HG03442 (cell line): ENCODE data around the gene CRB1.

Experiments
- ATAC-seq: cut with Tn5 transposase; IDR thresholded peaks from one replicate; pipeline ENCODE4 v1.9.1; 2021; ENCODE audit warnings: mild to moderate bottlenecking, moderate library complexity; ENCODE audit not compliant: unreplicated experiment

Gene CRB1

DNA sequence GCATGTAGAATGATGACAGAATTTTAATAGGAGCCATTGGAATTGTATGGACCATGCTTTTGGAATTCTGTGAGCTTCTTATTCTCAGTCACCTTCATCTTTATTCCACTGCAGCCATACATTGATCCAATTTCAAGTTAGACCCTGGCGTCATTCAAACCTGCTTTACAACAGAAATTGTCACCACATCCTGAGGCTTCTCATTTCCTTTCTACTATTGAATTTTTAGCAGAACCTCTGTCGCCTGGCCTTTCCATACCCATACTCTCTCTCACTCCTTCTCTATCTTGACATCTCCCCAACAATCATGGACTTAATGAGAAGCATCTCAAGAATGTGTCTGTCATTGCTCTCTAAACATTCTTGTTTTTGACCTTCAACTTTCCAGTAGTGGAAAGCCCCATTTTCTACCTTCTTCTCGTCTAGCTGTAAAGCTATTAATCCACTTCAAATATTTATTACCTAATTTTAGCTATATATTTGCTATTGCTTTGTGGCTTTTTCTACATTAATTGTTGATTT is 74.1 kb downstream of the CRB1 start:
- no peak for ATAC-seq

DNA sequence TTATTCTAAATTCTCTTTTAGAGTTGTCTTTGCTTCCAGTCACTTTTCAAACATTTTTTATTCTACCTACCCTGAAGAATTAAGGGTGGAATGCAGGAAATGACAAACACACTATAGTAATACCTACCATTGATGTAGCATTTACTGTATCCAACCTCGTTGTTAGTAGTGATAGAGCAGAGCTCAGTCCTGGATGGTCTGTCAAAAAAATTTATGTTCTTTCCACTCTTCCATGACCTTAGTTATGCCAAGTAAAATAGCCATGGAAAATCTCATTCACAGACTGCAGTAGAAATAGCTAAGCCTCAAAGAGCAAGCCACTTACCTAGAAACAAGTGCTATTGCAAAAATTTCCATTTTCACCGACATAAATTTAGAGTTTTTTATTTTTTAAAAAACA is 74.6 kb downstream of the CRB1 start:
- no peak for ATAC-seq

DNA sequence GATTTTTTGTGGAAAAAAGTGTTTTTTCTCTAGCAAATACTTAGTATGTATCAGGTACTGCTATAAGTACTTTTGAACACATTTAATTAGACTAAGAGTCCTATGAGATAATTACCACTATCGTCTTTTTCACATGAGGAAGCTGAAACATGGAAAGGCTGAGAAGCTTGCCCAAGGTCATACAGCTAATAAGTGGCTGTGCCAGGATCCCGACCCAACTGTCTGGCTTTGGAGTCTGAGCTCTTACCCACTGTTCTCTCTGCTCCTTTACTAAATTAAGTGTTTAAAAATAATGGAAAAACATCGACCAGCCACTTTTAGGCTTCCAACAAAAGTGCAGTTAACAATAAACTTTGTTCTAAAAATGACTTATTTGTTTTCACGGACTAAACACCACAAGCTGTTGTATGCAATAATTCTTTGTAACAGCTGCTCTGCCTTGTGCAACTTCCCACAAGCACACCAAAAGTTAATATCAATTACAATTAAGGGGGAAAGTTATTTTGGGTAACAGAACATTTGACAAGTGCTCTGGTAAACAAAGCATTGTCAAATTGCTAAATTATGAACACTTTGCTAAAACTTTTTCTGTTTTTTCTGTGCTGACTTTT is 75.7 kb downstream of the CRB1 start:
- ATAC-seq: no peak

DNA sequence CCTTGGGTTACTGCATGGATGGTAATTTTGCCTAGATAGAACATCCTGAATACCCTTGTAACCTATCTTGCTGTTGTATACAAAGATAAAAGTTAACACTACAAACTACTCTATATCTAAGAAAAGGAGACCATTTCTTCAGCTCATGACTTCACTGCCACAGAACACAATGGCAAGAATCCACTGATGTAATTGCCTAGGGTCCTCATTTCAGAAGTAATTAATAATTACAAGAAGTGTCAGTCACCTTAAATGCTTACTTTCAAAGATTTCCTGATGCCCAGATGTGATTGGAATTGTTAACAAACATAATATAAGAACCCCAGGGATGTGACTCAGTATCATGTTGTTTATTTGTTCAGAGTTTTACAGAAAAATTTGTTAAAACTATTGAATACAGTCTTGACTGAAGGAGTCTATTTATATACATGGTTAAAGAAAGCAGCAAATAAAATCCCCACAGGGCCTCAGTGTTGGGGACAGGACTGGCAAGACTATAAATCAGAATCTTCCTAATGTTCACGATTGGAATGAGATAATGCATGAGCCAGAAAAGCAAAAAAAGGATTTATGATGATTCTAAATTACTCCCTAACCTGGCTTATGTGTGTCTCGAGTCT is 83.9 kb downstream of the CRB1 start:
- no peak for ATAC-seq

DNA sequence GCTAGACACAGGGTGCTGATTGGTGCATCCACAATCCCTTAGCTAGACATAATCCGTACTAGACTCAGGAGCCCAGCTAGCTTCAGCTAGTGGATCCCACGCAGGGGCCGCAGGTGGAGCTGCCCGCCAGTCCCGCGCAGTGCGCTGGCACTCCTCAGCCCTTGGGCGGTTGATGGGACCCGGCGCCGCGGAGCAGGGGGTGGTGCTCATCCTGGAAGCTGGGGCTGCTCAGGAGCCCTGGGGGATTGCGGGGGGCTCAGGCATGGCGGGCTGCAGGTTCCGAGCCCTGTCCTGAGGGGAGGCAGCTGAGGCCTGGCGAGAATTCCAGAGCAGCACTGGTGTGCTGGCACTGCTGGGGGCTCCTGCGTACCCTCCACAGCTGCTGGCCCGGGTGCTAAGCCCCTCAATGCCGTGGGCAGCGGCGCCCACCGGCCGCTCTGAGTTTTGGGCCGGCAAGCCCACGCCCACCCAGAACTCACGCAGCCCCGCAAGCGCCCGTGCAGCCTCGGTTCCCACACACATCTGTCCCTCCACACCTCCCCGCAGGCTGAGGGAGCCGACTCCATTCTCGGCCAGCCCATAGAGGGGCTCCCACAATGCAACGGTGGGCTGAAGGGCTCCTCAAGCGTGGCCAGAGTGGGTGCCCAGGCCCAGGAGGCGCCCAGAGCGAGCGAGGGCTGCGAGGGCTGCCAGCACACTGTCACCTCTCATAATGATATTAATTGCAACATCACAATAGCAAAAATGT is 87.4 kb downstream of the CRB1 start:
- no peak for ATAC-seq

DNA sequence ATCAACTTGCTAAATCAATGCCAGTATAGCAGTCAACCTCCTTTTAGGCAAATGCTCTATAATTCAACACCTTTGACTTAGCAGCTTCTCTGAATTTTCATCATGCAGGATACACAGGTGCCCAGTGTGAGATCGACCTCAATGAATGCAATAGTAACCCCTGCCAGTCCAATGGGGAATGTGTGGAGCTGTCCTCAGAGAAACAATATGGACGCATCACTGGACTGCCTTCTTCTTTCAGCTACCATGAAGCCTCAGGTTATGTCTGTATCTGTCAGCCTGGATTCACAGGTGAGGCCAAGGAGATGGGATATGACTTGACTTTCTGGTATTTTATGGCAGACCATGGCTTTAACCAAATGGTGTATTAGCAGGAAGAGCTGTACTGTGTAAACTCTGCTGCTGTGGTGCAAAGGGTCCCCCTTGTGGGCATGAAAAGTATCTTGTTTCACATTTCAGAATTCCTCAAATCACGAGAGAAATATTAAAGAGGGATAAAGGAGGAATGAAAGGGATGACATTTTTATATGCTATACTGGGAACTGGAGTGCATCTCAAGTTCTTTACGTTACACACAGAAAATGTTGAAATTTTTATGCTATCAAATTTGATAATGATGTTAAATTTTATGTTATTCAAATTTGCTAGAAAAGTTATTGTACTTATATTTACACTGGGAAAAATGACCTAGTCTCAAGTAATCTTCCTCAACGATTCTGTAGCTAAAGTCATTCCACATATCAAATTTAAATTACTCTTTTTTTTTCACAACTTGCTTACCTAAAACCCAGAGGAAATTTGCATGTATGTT is 88.9 kb downstream of the CRB1 start:
- peak; percentile 79 for ATAC-seq

DNA sequence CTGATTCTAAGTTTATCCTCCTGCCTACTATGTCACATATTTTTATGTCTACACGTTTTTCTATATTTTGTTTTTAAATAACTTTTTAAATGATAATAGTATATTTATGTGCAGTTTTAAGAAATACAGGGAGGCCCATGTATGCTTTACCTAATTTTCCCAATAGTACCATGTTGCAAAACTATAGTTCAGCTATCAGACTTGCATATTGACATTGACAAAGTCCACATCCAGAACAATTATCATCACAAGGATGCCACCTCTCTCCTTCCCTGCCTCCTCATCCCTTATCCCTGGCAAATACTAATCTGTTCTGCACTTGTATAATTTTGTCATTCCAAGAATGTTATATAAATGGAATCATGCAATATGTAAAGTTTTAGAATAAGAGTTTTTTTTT is 90.9 kb downstream of the CRB1 start:
- no peak for ATAC-seq

DNA sequence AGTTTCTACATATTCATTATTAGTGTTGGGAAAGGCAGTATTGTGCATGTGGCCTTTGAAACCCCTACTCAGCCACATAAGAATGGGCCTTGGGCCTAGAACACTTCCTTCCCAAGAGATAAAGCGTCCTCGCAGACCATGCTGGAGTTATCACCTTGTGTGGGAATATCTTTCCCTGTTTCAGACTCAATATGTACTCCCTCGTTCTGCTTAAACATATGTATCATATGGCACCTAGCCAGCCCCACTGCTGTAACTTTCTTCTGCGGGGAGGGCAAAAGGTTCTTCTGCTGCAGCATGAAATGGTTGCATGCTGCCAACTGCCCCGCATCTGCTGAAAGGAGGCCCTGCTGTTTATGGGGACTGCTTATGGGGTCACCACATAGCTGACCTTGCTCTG is 92.0 kb downstream of the CRB1 start:
- ATAC-seq: no peak

DNA sequence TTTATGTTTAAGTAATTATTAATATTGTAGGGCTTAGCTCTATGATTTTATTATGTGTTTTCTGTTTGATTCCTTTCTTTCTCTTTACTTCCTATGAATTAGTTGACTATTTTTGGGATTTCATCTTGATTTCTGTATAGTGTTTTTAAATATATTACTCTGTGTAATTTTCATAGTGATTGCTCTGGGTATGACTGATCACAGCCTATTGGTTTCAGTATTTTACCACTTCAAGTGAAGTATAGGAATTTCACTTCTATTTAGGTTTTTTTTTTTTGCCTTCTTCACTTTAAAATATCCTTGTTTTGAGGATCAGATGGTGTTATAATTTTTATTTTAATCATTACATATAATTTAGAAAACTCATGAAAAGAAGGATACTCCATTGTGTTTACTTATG is 94.8 kb downstream of the CRB1 start:
- no peak for ATAC-seq

DNA sequence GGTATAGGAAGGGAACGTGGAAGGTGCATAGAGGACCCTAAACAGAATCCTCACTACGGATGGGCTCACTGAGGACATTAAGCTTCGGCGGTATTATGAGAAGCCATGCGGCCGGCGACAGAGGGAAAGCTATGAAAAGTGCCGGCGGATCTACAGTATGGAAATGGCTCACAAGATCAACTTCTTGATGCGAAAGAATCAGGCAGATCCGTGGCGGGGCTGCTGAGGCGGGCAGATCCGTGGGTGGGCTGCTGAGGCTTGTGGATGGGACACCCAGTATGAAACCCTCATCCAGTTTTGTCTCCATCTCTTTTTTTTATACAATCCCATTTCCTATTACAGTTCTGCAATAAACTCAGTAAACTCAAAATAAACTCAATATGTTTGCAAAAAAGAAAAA is 95.8 kb downstream of the CRB1 start:
- no peak for ATAC-seq

DNA sequence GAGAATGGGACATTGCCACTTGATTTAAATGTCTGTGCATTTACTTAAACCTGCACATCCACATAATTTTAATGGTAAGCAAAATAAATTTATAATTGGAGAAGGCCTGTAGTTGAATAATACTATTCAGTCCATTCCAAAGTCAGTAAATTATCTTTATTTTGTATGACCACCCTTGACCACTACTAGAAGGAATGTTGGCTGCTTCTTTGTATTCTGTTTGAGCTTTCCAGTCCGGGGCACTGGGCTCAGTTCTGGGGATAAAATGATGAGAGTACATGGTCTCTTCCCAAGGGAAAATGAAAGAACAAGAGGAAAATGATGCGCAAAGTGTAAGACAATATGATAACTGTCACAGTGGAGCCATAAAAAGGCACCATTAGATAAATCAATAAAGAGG is 98.9 kb downstream of the CRB1 start:
- no peak for ATAC-seq

DNA sequence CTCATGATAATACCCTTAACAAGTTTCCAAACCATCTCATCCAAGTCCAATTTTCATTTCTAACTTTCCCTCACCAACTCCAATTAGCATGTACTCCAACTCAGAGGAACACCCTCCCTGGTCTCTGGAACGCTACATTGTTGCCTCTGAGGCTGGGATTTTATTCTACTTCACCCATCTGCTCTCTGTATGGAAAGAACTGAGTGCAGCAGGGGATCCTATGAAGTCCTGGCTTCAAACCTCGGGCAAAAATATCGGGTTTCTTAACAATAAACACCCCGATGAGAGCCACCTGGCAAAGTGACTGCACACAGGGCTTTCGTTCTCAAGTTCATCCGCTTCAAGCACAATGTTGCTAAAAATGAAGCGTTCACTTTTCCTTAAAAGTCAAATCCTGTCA is 99.6 kb downstream of the CRB1 start:
- no peak for ATAC-seq

DNA sequence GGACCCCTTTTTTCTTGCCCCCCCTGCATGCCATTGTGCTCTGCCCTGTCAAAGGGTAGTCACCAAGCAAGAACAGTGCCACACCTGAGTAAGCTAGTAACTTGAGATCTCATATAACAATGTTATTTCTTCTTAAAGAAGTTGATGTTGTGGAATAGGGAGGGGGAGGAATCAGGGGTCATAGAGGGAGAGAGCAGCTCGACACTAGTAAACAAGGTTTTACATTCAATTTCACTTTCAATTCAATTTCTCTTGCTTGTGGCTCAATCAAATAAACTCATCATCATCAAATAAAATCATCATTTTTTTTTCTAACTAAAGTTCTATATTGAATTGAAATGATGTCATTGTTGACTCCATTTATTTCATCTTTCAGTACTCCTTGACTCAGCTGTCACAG is 106.4 kb downstream of the CRB1 start:
- ATAC-seq: no peak

DNA sequence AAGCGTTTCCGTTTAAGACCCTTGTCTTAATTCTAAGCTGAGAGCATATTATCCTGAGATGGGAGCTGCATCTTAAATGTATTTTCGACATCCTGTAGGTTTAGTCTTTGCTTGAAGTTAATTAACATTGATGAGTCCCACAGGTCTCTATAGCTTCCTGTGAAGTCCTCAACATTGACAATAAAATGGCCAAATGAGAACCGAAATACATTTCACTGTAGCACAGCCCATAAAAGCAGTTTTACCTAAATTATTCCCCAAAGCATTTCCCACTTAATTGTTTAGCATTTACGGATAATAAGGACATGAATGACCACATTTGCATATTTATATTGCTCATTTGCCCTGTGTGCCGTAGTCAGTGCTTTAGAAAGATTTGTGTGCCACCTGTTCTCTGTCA is 116.4 kb downstream of the CRB1 start:
- ATAC-seq: no peak

DNA sequence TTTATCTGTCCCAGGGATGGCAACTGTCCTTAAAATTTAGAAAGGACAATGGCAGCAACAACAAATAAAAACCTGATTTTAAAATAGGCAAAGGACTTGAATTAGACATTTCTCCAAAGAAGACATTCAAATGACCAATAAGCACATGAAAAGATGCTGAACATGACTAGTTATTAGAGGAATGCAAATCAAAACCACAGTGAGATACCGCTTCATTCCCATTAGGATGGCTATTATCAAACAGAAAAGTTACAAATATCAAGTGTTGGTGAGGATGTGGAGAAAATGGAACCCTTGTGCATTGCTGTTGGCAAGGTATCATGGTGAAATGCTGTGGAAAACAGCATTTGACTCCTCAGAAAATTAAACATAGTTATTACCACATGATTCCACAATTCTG is 120.7 kb downstream of the CRB1 start:
- ATAC-seq: no peak

DNA sequence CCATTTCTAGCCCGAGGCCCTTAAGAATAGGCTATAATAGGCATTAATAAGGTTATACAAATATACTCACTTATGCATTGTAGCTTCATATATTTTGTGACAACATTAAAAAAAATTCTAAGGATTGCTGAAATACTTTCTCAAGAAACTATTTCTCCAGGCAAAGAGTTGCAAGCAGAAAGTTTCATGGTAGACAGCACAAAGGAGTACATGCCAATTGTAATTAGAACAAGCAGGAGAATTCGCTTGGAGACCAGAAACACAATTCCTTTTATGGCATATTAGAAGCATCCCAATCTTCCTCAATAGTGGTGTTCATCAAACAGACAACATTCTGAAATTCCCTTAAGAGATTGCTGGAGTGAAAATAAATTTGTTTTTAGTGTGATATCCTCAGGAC is 122.8 kb downstream of the CRB1 start:
- ATAC-seq: no peak

DNA sequence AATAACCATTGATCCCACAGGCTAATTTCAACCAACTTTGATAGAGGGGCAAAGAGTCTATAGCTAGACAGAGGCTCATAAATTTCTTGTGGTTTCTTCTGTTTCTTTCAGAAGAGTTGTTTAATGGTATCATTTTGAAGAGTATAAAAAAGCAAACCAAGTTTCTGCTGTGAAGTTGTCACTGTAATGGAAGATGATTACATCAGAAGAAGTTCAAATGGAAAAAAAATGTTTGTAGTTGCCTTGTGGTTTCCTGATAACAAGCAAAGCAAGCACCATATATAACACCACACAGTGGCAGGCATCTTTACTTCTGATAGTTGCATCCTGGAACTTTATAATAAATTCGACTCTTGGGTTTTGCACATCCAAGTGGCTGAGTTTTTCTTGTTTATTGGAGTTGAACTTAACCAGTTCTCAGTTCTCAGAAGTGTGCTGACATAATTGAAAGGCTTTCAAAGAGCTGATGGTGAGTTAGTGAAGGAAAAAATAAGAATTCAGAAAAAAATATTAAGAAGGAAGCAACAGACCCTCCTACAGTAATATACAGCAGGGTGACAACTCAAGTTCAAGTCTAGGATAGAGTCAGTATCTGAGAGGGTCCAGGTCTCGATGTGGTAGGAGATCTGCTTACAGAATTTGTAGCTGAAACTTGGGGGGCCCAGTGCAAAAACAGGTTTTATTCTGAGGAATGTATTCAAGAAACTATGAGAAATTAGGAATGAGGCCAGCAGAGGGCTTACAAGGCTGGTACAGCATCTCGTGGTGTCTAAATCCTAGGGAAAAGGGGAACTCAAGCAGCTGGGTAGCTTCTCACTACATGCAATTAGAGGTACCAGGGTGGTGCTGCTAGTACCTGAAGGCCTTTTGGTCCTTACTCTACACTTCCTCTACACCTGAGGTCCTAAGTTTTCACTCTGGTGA is 123.5 kb downstream of the CRB1 start:
- ATAC-seq: no peak

DNA sequence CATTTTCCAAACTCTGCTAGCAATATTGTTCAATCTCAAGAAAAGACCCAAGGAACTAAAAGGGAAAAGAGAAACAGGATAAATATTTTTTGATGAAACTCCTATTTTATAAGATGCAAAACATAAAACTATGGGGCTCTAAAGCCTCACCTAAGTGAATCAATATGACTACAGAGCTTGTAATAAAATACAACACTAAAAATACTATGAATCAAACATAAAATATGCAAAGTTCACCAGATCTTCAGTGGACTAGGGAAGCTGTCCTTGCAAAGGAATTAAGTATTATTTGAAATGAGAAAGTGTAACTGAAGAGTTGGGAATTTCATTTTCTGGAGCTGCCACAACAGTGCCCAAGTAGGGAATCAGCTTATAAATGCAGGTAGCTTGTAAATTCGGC is 124.5 kb downstream of the CRB1 start:
- no peak for ATAC-seq

DNA sequence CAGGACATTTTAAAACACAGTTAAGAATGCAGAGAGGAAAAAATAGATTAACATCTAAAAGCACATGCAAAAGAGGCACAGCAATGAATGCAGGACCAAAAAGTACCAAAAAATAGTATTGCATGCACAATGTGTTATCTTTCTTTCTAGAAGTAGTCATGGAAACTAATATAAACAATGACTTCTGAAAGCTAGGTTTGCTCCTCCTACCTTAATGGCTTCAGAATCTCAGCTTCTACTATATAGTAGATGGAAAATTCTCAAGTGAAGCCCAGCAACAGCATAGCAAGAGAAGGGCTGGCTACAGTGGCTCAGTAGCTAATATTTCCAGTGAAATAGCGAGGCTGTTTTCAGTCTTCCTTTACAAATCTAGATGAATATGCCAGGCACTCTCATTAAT is 125.1 kb downstream of the CRB1 start:
- no peak for ATAC-seq

DNA sequence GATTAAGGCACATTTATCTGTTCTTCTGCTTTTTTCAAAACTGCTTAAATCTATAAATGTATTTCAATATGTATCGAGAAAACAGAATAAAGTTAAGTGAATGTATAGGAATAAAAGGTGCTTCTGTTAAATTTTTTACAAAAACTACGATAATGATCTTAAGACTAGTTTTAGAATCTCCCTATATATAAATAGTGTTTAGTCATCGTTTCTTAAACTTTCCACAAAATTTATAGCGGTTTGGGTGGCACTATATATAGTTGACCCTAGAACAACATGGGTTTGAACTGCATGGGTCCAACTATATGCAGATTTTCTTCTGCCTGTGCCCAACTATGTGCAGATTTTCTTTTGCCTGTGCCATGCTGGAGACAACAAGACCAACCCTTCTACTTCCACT is 125.7 kb downstream of the CRB1 start:
- no peak for ATAC-seq
